DMS 273 (cell line): ENCODE results near the gene CDH4.

Experiments
- DNase-seq: peaks from one replicate; lab custom pipeline; 2025; ENCODE audit not compliant: unreplicated experiment; lab: John Stamatoyannopoulos, UW

Gene CDH4

DNA sequence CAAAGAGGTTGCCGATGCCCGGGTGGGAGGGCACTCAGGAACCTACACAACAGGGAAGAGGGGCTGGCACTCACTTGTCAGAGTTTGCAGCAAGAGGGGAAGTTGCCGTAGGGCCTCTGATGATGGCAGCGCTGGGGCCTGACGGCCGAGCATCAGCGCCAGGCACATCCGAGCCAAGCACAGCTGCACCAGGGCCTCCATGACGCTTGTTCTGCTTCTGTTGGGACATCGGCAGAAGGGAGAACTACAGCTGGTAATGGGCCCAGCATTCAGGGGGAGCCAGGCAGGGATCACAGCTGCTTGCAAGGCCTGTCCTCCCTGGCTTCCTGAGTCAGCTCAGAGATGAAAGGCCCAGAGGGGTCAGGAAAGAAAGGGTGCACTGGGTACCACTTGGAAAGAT, 367.7 kb downstream of the CDH4 start:
- no peak for DNase-seq

DNA sequence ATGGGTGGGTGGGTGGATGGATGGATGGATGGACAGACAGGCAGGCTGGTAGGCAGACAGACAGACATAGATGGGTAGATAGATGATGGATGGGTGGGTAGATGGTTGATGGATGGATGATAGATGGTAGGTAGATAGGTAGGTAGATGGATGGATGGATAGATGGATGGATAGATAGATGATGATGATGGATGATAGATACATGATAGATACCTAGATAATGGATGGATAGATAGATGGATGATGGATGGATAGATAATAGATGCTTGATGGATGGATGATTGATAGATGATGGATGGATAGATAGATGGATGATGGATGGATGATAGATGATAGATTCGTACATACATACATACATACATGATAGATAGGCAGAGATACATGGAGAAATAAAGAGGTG, 368.1 kb downstream of the CDH4 start:
- no peak for DNase-seq

DNA sequence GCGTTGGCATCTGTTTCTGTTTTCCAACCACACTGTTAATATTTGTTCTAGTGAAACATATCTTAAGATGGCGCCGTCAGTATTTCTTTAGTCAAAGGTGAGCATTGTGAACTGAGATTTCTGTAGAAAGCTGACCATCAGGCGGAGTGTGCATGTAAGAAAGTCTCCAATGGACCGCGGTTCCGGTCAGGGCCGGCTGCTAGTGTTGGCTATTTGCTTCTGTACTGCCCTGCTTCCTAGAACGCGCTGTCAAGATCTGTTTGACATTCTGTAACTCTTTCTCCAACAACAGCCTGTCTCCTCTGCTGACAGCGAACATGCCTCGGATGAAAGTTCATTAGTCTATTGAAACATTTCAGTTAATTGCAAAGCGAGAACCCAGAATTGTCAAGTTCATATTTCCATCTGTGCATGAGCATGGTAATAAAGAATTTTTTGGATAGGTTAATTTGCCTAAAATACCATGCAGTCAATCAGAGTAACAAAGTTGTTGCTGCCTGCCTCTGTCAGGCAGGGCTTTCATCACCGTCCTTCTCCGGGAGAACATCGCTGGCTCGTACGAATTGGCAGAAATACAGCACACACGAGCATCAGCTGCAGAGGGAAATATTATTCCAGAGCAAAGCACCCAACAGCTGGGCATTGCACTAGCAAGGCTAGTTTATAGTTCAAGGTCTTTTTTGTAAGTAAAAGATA, 369.1 kb downstream of the CDH4 start:
- DNase-seq = no peak

DNA sequence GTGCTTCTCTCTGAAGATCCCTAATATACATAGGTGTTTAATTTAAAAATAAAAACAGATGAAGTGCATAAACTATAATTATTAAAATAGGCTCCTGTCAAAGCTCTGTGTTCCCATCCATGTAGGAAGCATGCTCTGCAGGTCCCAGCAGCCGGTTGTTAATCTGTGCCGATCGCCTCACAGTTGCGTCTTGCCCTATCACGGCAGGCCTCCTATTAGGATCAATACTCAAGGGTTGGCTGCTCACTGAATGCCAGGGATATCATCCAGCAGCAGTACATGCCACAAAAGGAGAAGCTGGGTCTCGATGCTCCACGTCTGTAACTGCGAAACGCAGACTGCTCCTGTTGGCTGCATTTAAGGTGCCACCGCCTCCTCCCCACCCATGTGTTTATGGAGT, 369.8 kb downstream of the CDH4 start:
- DNase-seq = no peak

DNA sequence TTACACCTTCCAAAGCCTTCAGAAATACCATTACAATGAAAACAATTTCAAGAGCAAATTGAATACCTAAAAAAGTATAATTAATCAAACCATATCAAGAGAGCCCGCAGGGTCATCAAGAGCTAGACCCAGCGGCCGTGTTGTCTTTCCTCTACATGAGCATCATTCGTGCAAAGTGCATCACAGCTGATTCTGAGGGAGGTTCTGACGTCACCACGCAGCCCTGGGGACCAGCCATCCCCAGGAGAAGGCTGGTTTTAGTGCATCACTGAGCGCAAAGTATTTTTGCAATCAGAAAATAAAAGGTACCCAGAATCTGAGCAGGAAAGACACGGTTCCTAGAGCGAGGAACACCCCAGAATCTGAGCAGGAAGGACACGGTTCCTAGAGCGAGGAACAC, 371.4 kb downstream of the CDH4 start:
- no peak for DNase-seq

DNA sequence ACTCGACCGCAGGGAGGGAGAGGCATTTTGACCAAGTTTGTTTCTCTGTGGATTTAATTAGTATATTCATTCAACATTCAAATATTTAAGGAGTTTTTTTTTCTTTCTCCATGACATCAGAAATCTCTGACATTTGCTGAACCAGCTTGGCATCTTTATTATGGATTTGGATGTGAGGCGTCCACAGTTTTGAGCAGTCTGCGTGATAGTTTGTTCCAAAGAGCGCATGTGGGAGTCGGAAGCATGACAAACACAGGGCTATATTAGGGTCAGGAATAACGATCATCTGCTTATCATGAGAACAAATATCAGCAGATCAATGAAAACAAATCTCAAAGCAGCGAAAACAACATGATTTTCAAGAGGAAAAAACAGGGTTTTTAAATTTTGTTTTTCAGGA, 373.2 kb downstream of the CDH4 start:
- DNase-seq = no peak

DNA sequence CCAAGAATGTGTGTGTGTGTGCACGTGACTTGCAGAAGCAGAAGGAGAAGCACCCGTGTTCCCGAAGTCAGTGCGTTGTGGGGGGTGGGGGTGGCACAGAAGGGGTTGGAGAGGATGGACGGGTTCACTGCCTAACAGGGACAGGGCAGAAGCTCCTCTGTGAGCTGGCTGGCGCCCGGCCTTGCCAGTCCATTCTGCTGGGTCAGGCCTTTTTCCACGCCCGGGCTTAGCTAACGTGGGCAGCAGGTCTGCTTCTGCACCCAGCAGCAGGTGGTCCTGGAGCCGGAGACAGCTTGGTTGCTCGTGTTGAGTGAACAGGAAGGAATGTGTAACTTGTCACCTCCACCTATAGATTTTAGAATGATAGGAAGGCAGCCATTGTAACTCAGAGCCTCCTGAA, 374.4 kb downstream of the CDH4 start:
- no peak for DNase-seq

DNA sequence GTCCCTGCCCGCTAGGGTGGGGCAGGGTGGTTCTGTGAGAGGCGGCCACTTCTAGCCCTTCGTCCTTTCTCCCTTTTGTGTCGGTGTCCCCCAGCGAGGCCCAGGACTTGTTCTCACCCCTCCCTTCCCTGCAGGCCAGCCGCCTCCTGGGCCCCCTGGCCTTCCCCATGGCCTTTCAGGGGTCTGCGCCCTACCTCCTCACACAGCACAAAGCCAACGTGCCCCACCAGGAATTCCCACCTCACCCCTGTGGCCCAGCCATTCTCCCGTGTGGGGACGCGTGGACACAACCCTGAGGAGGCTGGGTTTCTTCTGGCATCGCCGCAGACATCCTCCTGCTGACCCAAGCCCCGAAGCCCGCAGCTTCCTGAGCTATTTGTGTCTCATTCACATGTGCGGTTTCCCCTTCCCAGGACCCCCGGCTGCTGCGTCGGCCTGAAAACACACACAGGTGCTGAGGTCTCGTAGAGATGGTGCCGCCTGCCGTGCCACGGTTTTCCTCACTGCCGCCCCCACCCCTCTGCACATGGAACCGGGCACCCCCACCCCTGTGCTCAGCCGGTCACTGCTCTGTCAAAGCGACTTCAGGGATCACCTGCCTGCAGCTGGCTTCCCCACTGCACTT, 375.8 kb downstream of the CDH4 start:
- no peak for DNase-seq

DNA sequence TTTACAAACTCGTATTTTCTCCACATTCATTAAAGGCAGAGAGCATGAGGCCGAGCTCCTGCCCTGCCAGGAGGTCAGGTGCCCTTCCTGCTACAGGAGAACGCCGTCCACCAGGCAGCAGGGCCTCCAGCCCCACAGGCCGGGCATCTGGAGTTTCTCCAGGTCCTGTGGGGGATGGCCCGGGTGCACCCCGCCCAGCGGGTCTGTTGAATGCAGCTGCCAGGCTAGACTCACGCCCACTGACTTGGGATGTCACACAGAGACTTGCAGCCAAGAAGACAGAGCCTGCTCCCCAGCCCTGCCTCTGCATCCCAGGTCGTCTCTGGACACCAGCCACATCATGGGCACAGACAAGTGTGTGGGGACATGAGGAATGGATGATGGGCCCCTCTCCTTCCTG, 376.4 kb downstream of the CDH4 start:
- peak; percentile 49 for DNase-seq

DNA sequence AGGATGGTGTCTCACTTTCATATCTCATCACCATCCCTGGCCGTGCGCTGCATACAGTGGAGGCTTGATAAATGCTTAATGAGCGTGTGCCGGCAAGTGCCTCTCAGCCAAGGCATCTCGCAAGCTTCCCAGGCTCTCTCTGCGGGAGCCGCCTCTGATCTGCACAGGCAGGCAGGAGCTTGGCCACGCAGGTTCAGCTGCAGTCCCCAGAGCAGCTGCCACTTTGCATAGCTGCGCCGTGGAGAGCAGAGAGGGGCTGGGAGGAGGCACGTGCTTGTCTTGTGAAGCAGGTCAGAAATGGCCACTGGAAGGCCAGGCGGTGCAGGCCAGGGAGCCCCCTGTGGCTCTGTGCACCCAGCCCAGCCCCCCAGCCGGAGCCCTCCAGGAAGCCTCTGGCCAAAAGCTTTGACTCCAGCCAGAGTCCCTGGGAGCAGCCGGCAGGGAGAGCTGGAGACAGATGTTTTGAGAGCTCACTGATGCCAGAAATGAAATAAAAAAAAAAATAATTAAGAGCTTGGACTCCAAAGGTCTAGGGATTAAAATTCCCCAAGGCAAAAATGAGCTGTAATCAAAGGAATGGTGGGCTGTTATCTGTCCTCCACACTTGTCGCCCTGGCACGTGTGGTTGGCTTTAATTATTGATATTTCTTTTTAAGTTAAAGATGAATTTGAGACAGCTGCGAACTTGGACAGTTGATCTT, 377.0 kb downstream of the CDH4 start:
- peak; percentile 76 for DNase-seq

DNA sequence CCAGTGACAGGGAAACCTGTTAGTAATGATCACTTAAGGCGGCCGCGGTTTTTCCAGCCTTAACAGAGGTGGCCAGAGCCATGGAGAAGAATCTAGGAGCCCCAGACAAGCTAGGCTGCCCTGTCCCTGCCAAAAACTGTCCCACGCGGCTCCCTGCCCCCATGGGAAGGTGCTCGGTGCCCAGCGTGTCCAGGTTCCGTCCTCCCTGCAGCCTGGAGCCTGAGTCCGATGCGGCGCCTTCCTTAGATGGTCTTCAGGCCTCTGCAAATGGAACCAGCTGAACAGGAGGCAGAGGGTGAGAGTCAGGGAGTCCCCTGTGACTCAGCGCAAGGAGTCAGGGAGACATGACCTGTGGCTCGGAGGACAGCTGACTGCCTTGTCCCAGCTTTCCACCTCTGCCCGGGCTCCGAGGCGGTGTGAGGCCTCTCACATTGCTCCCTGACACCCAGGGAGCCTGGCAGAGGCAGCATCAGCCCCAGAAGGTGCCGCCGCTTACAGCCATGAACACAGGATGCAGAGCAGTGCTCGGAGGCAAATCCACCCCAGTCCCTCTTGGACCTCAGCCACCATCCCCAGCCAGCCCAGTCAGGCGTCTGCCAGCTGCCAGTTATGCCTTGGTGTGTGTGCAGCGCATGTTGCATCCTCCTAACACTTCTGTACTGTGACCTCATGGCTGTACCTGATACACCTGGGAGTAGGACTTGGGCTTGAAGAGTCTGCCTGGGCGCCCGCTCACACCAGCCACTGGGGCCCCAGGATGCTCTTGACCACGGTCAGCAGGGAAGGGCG, 377.7 kb downstream of the CDH4 start:
- DNase-seq = peak; percentile 78

DNA sequence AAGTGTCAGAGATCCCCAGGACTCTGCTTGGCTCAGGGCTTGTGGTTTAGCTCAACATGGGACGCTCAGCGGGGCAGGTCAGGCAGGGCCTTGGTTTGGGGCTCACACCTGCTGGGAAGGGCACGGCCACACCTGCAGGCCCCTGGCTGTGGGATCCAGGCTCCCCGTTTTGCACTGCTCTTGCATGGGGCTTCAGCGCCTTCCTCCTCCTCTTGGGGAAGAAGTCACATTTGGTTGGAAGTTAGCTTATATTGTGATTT, 378.3 kb downstream of the CDH4 start:
- no peak for DNase-seq

DNA sequence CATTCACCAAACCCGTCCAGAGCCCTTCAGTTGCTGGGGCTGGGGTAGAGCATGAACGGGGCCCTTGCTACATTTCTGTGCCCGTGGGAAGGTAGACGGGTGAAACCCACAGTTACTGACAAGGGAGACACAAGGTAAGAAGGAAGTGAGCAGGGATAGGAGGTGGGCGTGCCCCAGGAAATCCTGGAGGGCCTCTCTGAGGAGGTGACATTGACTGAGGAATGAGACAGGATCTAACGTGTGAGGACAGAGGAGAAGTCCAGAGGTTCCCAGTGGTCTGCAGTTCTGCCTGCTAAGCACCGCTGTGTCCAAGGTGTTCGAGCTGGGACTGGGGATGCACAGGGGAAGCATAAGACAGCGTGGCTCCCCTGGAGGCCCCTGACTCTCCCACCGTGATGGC, 378.8 kb downstream of the CDH4 start:
- DNase-seq = no peak

DNA sequence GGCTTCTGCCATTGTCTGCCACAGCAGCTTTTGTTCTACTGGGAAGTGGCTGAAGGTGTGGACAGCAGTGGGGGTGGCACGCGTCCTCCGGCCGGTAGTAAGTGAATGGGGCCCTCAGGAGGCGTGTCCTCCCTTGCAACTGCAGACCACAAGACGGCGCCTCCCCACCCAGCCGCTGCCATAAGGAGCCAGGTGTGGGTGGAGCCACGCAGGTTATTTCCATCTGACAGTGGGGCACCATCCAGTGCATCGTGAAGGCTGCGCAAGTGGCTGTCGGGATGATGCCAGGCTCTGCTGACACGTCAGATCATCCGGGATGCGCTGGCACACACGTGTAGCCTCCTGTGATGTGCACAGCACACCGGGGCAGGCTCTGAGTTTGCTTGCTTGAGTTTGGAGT, 379.7 kb downstream of the CDH4 start:
- no peak for DNase-seq

DNA sequence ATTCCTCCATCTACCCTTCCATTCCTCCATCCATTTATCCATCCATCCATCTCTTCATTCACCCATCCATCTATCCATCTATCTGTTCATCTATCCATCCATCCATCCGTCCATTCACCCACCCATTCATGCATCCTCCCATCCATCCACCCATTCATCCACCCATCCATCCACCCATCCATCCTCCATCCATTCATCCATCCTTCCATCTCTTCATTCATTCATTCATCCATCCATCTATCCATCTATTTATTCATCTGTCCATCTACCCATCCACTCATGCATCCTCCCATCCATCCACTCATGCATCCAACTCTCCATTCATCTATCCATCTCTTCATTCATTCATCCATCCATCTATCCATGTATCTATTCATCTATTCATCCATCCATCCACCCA, 380.9 kb downstream of the CDH4 start:
- DNase-seq = no peak

DNA sequence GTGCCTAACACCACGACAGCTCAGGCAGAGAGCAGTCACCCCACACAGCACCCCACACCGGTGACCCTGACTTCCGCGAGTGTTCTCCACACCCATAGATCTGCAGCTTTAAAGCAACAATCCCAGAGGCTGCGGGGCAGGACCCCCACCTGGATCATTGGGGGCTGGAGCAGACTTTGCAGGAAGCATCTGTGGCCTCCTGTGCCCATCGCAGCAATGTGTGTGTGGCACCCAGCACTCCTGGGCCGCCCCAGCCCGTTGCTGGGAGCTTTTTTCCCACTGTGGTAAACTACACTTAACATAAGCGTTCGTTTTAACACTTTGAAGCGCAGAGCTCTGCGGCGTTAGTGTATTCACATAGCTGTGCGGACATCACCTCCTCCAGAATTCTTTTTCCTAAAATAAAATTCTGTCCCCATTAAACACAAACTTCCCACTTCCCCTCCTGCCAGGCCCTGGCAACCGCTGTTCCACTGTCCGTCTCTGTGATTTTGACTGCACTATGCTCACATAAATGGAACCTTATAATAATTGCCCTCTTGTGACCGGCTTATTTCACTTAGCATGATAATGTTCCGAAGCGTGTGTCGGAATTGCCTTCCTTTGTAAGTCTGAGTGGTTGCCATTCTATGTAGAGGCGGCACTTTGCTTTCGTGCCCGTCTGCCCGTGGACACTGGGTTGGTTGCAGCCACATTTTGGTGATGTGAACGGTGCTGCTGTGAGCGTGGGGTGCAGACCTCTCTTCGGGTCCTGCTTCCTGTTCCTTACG, 382.5 kb downstream of the CDH4 start:
- no peak for DNase-seq

DNA sequence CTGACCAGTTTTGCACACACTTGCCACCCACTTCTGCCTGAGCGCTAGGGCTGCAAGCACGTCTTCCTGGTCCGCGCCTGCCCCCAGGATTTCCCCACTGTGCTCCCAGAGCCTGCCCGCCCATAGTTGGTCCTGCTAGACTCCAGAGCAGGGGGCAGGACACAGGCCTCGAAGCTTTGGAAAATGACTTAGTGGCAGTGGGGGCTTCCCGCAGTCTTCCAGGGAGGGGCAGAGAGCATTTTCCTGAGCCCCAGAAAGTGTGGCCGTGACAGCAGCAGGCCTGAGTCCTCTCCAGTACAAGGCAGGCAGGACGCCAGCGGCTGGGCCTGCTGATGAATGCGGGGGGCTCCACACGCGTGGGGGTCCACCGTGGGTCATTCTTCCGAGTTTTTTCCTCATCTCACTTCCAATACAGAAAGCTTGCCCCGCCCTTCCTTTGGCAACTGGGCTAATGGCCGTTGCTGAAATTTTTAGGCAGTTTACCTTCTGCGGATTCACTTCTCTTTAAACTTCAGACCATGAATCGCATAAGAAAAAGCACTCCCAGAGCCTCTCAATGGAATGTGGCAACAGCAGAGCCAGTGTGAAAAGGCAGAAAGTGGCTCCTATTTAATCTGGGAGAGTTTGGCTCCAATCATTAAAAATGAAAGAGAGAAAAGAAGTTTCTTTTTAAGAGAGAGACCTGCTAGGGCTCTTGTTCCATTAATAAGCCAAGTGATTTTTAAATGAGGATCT, 383.8 kb downstream of the CDH4 start:
- DNase-seq = no peak

DNA sequence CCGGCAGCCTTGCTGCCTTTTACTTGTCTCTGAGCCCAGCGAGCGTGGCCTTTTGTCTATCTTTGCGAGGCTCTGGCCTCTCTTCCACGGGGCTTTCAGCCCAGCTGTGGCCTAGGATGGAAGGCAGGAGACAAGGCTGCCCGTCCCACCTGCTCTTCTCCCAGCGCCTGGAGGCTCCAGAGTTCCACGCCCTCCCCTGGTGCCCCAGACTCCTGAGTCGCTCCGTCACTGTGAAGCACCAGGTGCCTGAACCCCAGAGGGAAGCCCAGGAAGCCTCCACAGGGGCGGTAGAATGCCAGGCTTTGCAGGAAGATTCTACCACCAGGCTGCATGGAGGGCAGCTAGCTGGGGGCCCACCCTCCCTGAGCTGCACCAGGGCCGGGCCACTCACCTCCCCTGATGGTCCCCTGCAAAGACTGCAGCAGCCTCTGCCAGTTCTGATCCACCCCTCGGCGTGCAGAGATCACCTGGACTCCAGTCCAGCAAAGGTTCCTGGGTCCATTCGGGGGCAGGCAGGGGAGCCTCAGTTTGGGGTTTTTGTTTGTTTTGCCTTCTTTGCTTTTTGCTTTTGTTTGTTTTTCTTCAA, 384.6 kb downstream of the CDH4 start:
- no peak for DNase-seq

DNA sequence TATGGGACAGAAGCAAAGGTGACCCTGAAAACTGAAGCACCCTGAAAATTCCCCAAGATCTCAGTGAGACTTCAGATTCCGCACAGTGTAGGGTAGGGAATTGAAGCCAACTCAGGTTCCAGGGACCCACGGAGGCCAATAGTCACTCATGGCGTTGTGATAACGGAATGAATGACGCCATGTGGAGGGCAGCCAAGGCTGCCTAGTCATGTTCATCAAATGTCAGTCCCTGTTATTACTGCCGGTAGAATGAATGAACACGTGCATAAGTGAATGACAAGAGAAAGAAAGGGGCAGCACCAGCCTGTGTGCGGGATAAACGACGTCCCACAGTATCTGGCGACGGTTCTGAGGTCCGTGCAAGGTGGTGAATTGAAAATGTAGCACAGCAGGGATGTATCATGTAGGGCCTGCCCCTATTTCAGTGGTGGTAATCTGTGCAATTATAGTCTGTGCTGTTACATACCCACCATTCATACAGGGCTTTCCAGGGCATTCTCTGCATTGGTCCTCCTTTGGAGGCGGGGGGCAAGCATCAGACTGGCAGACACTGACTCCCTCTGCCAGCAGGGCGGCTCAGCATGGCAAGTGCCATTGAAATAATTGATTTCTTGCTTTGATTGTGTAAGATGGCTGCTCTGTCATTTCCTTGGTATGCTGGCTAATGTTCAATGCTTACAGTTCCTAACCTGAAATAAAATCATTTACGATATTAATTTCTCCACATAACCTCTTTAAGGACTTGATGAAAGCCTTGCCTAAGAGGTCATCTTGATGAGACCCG, 386.9 kb downstream of the CDH4 start:
- DNase-seq = no peak
